CD4-positive, alpha-beta T cell treated with Interleukin-4 for 1 hour (primary cell): ENCODE results near the gene TAF10.

Experiments
- DNase-seq, 2 donors: peaks; one replicate each; pipeline ENCODE4 v3.0.0-alpha.2; 2020 to 2022

TAF10 gene

DNA sequence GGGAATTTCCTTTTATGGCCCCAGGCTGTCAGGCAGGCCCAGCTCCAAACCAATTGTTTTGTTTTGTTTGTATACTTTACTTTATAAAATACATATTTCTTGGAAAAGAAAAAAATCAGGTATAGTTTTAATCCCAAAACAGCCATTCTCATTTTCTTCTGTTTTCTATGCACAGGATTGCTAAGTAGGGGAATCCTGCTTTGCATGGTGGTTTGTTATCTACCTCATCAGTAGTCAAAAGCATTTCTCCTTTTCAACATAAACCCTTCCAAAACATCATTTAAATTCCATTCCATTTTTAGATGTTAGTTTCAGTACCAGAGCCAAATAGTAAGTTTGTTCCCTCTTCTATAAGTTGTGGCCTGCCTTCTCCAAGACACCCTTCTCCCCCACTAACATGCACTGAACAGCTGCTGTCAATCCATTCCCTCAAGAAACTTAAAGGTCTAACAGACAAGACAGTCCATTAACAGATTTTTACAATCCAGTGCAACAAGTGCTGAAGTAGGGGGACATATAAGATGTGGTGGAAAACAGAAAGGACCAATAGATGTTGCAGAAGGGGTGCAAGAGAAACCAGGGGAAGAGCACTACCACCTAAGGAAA is 4.7 kb downstream of the TAF10 start:
- no peak for DNase-seq

DNA sequence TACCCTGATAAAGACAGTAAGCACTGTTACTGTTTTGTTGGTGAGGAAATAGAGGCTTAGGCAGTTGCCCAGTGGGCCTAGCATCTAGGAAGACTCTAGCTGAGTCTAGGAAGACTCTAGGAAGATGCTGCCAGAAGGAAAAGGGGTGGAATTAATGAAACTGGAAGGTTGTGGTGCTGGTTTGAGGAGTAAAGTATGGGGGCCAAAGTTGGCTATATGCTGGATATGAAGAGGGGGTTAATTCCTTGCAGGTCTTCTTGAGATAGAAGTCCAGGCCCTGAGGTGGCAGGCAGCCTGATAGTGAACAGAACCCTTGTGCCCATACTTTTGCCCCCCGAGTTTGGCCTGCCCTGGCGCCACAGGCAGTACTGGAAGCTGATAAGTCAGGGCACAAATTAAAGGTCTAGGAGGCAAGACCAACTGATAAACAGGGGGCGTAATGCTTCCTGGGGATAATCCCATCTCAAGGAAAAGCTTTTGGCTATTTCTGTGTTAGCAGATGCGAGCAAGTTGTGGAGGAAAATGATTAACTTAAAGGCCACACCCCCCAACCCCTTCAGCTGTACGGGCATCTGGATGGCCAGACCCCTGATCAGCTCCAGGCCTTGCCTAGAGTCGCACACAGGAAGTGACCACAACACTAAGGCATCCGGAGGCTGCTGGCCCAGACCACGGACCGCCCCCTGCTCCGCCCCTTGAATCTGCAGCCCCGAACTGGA is 5.4 kb downstream of the TAF10 start:
- DNase-seq, result peak; percentile 68 to 74

- DNase-seq, result no peak
These were observed 7.2 kb downstream of the TAF10 start for GRCh38 chr11:6604790-6605189.

DNA sequence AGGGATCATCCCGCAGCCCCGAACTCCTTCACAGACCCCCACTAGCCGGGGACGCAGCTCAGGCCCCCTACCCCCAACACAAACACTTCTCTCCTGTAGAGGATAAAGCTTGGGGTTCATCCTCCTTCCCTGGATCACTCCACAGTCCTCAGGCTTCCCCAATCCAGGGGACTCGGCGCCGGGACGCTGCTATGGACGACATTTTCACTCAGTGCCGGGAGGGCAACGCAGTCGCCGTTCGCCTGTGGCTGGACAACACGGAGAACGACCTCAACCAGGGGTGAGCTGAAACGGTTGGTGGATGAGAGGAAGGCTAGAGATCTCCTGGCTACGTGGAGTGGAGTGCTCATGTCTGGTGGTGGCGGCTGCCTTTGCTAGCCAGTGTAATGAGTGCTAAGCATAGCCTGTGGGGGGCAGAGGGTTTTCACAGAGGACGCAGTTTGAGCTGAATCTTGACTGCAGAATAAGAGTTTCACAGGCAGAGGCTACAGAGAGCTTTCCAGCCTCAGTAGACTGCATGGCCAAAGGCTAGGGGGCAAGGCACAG is 7.9 kb downstream of the TAF10 start:
- peak; percentile 68 to 72 for DNase-seq

- peak; percentile 91 to 93 for DNase-seq
These were observed 8.5 kb downstream of the TAF10 start, which contains the start of the genes ILK and RRP8 for GRCh38 chr11:6603287-6604080. Gene ILK, plus strand, starts transcription at chr11:6603774. Its CDS starts 498 bp downstream, at chr11:6604272. Gene RRP8, minus strand, starts transcription at chr11:6603616. Its CDS starts 114 bp downstream, at chr11:6603502.

DNA sequence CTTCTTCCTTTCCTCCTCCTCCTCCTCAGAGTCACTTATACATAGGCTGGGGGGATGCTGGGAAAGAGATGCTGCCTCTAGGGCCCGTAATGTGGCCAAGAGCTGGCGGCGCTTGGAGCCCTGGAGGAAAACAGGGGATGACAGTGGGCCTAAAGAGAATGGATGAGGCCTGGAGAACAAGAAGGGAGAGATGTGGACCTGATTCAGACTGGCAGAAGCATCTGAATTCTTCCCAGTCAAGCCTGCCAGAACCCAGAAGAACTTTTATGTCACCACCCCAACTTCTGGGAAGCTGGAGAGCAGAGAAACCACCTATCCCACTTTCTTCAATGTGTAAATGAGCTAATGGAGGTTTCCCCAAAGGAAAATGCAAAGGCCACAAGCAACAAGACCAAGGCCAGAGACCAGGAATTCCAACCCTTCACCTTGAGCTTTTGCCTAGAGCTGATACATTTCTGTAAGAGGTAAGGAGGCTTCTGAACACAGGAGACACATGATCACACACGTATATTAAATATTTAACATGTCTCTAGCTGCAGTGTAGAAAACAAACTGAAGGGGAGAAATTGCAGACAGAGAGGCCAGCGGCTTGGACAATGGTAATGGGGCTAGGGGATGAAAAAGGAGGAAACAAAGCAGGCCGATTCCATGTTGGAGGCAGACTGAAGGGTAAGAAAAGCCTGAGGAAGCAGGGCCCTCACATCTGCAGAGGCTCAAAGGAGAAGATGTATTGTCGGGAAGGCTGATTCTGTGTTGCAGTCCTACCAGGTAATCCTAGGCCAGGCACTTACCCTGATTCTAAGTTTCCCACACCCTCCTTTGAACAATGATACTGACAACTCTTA is 9.7 kb downstream of the TAF10 start:
- no peak for DNase-seq

- no peak for DNase-seq
These were observed 11.0 kb downstream of the TAF10 start for GRCh38 chr11:6601041-6601461.

DNA sequence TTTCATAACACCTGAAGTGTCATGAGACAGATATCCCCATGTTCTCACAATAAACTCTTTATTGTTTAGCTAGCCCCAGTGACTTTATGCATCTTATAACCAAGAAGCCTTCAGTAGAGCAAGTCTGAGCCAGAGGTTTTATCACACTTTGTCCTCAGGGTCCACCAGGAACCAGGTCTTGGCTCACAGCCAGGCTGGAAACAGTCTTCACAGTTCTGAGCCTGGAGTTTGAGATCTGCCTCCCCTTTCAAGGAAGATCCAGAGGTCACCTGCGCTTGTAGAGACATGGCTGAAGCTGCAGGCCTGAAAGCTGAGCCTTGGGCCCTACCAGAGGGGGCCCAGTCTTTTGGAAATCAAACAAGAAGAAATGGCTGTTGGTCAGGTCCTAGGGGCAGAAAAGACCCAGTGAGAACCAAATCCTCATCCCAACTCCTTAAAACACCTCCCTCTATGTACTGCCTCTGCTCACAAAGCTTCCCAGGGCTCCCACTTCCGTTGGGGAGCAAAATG is 12.1 kb downstream of the TAF10 start:
- DNase-seq, result no peak

DNA sequence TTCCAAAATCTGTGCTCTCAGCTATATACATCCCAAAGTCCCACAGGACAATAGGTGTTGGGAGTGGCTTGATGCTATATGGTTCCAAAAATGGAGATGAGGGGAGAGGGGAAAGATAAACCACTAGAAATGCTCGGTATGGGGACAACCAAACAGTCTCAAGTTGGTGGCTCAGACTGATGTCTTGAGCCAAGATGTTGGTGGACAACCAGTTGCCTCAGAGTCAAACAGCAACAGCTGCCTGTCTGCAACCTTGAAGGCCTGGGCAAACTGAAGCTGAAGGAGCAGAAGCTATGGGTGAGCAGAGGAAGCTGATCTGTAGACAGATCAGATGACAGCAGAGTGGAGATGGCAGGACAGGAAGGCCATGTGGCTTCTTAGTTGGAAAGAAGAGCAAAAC is 12.6 kb downstream of the TAF10 start:
- no peak for DNase-seq

DNA sequence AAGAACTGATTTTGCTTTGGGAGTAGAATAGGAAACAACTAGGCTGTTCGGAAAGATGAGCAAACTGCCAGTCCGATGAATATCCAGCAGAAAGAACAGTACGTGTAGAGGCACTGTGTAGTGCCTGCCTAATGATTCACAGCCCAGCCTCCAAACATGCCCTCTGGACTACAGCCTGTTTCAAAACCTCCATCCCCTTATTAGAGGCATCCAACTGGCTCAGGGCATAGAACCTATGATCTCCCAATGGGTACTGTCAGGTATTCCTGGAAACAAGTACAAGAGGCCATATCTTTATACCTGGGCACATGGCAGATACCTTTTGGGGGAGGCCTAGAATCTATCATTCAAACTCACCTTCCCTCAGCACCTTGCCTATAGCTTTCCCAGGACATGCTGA is 13.5 kb downstream of the TAF10 start:
- no peak for DNase-seq

DNA sequence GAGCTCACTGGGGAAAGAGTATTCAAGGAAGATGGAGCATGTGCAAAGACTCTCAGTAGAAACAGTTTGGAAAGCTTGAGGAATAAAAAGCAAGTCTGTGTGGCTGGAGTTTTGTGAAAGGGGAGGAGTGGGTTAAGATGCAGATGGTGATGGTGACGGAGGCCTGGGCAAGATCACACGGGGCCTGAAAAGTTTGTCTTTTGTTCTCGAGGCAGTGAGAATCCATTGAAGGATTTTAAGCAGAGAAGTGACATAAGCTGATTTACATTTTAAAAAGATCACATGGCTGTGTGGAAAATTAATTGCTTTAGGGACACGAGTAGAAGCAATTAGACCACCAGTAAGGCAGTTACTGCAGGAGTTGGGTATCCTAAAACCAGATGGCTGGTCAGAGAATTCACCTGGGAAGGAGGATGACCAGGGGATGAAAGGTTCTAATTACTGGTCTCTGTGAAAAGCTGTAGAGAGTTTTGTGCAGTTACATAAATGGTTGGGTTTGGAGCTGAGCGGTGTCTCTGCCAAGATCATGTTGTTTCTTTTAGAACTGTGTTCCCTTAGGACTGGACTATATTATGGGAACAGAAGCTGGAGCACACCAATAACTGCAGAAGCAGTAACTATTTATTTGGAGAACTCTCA is 15.7 kb downstream of the TAF10 start:
- no peak for DNase-seq

- no peak for DNase-seq
These were observed 17.8 kb downstream of the TAF10 start for GRCh38 chr11:6594142-6594768.

DNA sequence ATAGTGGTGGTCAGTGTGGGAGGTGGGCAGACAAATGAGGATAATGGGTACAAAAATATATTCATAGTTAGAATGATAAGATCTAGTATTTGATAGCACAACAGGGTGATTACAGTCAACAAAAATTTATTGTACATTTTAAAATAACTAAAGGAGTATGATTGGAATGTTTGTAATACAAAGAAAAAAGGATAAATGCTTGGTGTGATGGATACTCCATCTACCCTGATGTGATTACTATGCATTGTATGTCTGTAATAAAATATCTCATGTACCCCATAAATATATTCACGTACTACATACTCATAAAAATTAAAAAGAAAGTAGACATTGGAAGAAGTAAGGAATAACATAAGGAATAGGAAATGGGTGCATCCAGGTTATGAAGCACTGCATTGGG is 24.0 kb downstream of the TAF10 start:
- DNase-seq, result no peak

- no peak for DNase-seq
These were observed 24.6 kb downstream of the TAF10 start for GRCh38 chr11:6587360-6587953.

GRCh38 chr11:6586434-6587359 is 25.3 kb downstream of the TAF10 start:
- DNase-seq, result no peak

- DNase-seq, result no peak
These were observed 27.5 kb downstream of the TAF10 start for GRCh38 chr11:6584528-6584927.

- no peak for DNase-seq
These were observed 28.4 kb downstream of the TAF10 start for GRCh38 chr11:6583584-6583983.

- no peak for DNase-seq
These were observed 32.3 kb downstream of the TAF10 start for GRCh38 chr11:6579681-6580080.

DNA sequence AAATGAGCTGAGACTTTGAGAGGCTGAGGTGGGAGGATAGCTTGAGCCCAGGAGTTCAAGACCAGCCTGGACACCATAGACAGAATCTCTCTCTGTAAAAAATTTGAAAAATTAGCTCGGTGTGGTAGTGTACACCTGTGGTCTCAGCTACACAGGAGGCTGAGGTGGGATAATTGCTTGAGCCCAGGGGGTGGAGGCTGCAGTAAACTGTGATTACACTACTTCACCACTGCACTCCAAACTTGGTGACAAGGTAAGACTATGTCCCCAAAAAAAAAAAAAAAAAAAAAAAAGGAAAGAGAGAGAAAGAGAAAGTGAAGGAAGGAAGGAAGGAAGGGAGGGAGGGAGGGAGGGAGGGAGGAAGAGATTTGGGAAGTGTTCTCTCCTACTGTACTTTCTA is 33.9 kb downstream of the TAF10 start:
- no peak for DNase-seq
